Measurements from ENCODE around the gene FCER1G.

- peak; percentile 86 to 95 (median 93) for TF ChIP-seq CTCF (IDR thresholded peaks at IDR 0.05)
- TF ChIP-seq POLR2A (IDR thresholded peaks at IDR 0.05) = no peak
Observed at GRCh38 chr1:161227196-161227871, 12.2 kb downstream of the FCER1G start.

Data from esophagus squamous epithelium (tissue), 4 donors.